GM21528 (cell line): ENCODE measurements around the gene PDSS1.

Source experiments
- ATAC-seq: cut with Tn5 transposase; IDR thresholded peaks from one replicate; pipeline ENCODE4 v1.9.1; 2021; ENCODE audit warnings: mild to moderate bottlenecking, moderate library complexity; ENCODE audit not compliant: unreplicated experiment, low FRiP score

The PDSS1 gene

DNA sequence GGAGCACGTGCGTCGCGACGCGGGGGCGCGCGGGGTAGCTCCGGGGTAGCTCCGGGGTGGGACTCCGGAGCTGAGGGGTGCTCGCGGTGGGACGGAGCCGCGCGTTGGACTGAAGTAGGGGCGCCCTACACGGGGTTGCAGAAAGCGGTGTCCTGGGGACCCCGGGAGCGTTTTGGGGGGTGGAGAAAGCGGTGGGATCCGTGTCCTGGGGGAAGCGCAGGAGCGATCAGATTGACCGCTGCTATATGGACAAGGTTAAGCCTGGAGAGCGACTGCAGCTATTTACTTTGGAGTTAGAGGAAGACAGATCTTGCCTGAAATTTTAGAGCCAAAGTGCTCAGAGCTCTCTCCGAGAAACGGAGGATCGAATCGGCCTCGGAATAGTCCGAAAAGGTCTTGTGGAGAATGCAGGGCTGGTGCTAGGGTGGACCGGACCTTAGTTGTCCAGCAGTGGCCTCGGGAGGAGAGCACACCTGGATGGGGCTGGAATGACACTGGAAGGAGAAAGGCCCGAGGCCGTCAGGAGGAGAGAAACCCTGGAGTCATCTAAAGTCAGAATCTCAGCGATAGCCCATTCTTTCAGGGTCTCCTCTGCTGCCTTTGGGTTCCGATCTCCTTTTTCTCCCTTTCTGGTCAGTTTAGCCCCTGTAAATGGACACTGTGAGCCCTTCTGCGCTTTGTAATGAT lies 564 bp downstream of the PDSS1 start:
- ATAC-seq = no peak

DNA sequence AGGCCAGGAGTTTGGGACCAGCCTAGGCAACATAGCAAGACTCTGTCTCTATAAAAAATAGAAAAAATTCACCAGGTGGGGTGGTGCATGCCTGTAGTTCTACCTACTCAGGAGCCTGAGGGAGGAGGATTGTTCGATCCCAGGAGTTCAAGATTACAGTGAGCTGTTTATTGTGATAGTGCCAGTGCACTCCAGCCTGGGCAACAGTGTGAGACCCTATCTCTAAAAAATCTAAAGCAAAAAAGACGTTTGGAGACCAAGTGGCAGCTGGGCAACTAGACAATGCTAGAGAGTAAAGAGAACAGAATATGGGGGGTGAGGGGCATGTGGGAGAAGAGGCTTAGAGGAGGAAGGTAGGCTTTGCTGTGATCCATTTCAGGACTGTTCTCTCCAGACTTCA lies 1.4 kb downstream of the PDSS1 start:
- ATAC-seq = no peak

DNA sequence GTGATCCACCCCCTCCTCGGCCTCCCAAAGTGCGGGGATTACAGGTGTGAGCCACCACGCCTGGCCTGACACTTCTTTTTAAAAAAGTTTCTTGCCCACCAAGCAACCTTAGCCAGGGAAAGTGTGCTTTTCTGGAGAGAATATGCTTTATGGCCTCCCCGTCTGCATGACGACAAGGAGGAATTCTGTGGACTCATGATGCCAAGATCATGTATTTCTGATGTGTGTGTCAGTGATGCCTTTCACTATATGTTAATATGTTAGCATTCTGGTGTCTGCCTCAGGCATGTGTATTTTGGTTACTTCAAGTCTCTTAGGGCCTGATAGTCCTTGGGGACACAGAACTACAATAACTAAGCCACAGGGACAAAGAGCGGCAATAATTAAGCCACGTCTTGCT lies 2.1 kb downstream of the PDSS1 start:
- ATAC-seq = no peak

DNA sequence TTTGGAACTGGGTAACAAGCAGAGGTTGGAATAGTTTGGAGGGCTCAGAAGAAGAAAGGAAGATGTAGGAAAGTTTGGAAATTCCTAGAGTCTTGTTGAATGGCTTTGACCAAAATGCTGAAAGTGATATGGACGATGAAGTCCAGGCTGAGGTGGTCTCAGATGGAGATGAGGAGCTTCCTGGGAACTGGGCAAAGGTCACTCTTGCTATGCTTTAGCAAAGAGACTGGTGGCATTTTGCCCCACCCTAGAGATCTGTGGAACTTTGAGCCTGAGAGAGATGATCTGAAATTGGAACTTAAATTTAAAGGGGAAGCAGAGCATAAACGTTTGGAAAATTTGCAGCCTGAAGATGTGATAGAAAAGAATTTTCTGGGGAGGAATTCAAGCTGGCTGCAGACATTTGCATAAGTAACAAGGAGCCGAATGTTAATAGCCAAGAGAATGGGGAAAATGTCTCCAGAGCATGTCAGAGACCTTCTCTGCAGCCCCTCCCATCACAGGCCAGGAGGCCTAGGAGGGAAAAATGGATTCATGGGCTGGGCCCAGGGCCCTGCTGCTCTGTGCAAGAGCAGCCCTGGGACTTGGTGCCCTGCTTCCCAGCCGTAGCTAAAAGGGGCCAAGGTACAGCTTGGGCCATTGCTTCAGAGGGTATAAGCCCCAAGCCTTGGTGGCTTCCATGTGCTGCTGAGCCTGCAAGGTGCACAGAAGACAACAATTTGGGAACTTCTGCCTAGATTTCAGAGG lies 3.6 kb downstream of the PDSS1 start:
- no peak for ATAC-seq

DNA sequence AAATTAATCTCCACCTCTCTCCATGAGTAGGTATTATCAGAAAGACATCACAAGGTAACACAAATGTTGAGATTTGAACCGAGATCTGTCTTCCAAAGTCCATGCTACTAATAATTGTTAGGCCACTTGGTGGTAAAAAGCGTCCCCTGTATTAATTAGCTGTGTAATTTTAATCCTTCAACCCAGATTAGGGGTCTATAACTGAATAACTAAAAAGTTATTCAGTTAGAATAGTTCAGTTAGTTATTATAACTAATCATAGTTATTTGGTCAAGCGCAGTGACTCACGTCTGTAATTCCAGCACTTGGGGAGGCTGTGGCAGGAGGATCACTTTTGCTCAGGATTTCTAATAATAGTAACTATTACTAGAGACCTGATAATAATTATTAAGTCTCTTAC lies 5.6 kb downstream of the PDSS1 start:
- ATAC-seq = no peak

DNA sequence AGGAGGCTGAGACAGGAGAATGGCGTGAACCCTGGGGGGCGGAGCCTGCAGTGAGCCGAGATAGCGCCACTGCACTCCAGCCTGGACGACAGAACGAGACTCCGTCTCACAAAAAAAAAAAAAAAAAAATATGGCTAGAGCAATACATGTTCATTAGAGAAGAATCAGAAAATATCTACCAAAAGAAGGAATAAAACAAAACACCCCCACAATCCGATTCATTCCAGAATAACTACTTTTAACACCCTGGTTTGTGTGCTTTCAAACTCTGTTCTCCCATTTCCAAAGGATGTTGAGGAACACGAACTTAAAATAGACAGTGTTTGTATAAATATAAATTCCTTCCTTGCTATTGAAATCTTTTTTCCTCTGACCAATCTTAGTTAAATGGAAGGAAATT lies 6.5 kb downstream of the PDSS1 start:
- ATAC-seq = no peak

DNA sequence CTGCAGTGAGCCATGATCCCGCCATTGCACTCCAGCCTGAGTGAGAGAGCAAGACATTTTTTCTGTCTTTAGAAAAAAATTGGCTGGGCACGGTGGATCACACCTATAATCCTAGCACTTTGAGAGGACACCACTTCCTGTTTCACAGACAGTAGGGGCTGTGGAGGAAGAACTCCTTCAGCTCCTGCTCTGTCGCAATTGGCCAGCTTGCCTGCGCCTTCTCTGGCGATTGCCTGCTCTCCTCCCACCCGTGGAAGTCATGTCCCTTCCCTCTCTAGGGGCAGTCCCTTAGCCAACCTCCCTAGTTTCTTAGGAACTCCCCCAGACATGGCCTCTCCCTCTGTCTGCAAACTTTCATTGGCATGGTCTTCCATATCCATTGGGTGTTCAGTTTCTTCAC lies 8.7 kb downstream of the PDSS1 start:
- ATAC-seq = no peak

DNA sequence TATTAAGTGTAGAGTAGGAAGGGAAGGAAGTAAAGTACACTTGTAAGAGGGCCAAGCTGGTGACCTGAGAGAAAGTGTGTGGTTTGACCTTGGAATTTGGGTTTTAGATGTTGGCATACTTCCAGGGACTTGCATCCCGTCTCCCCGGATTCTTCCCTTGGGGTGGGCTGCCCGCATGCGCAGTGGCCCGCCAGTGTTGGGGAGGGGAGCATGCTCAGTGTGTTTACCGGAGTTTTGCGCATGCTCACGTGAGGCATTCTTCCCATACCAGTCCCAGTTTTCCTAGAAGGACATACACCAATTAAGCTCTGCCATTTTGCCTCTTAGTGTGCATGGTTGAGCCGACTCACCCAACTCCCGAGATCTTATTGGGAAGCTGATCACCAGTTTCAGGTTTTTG lies 9.4 kb downstream of the PDSS1 start:
- no peak for ATAC-seq

DNA sequence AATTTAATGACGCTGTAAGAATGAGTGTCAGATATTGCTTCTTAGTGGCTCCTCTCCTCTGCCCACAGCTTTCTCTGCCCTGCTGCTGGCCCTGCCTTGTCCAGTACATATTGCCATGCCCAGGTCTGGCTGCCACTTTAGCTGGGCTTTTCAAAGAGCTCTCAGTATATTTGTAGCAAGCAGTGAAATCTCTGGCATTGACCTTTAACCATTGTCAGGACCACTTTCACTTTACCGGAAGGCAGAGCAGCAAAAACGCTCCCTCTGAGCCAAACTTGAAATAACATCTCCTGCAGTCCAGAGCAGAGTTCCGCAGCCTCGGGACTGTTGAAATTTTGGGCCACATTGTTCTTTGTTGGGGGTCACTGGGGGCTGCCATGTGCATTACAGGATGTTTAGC lies 13.8 kb downstream of the PDSS1 start:
- no peak for ATAC-seq

DNA sequence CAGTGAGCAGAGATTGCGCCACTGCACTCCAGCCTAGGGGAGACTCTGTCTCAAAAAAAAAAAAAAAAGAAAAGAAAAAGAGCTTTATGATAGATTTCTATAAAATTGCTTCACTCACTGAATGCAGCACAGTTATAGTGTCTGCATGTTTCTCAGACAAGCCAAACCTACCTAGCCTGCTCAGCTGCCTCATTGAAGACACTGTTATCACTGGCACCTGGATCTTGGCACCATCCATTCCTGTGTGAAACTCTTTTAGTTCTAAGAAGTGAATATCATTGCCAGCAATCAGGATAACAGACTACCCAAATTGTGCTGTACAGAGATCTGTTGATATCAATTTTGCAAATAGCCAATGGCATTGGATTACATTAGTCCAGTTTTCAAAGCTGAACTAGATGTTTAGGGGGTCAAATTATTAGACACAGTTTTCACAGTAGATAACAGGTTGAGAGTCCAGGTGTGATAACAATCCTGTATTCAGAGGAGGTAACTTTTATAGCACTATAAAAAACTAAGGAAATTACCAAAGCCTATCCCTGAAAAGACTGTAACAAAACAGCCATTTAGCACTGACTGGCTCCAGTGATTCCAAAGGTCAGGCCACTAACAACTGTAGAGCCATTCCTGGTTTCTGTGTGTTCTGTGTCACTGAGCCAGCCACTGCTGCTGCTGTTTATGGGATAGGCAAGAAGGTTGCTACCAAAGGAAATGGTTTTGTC lies 17.1 kb downstream of the PDSS1 start:
- no peak for ATAC-seq

DNA sequence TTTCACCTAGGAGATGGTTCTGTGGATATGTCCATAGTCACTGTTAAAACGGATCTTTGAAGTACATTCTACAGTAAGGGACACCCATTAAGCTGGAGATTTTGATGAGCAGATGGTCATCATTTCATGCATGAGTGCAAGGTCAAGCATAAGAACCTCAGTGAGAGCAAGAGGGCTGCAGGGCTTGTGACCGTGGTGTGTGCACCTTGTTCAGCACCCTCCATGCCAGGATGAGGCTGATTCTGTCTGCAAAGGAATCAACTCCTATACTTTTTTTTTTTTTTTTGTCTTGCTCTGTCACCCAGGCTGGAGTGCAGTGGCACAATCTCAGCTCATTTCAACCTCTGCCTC lies 17.6 kb downstream of the PDSS1 start:
- no peak for ATAC-seq

DNA sequence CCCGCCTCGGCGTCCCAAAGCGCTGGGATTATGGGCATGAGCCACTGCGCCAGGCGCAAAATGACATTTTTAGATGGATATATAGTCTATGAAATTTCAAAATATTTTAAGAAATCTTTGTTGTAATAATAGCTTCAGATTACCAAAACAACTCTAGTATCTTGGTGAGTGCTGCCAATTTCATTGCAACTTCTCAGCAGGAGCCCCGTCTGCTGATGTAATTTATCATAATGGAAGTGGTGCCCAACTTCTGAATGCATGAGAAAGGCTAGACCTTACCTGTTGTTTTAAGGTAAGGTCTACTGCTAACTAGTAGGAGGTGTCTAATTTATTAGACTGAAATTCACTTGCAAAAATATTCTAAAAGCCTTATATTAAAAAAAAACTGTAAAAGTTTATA lies 20.0 kb downstream of the PDSS1 start:
- no peak for ATAC-seq

DNA sequence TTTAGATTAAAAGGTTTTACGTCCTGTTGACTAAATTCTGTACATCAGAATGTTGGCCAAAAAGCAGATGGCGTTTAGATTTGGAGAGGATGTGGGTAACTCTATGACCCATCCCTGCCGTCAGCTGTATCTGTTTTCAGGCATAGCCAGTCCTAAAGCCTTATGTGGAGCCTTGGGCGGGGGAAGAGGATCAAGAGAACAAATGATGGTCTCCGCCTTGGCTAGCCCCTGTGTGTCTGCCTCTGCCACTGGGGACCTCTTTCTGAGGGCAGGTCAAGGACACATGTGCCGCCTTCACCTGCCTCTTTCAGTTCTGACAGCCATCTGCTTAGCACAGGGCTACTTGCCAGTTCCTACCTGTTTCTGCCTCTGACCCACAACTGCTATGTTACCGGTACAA lies 24.1 kb downstream of the PDSS1 start:
- ATAC-seq = no peak

DNA sequence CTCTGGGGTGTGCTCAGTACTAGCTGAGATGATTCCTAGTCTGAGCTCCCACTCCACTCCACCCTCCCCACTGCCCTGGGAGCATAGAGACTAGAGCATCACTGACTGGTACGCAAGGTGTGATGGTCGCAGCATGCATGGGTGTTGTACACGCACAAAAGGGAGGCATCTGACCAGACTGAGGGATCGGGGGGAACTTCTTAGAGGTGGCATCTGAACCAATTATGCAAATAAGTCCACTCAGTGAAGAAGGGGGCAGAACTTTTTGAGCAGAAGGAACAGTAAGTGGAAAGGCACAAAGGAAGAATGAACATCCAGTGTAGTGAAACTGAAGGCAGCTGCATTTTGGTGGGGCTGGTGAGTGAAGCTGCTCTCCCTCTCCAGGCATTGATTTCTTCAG lies 25.5 kb downstream of the PDSS1 start:
- ATAC-seq = no peak

DNA sequence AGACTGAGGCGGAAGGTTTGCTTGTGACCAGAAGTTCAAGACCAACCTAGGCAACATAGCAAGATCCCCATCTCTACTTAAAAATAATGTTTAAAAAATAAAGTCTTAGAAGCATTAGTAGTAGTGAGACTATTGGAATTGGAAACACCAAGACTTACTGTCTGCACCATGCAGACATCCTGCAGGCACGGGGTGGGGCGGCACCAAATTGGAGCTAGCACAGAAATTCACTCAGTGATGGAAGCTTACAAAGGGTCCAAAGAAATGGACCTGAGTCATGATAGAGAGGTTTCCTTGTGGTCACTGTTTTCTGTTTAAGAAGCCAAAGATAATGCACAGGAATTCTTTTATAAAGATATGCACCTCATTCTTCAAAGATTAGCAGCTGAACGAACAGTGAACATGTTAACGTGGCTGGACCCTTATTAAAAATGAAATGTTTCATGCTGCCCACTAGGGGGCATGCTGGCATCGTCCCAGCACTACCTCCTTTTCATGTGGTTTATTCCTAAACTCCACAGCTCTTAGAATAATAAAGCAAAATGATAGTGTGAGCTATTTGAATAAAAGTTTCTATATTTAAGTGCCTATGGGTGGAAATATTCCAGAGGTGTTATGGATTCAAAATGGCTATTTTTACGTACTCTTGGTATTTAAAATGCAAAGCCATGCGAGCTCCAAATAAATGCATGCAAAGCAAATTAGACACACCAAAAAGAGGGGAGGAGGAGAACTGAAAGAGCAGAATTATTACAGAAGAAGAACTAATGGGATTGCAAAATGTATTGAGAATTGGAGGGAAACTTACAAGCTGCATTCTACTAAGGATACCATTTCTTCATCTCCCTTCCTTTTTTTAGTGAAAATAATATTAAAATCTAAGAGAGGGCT lies 28.6 kb downstream of the PDSS1 start:
- no peak for ATAC-seq

DNA sequence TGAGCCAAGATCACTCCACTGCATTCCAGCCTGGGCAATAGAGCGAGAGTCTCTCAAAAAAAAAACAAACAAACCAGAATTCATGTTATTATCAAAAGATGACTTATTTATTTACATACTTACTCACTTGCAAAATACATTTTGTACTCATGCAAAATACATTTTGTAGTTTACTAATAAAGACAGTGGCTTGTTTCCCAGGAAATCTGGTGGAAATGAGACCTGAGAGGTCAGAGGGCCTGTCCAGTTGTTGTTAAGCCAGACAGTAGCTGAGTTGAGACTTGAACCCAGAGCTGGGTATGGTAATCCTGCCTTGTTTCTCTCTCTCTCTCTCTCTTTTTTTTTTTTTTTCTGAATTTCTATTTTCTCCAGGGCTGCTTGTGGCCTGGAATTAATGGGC lies 29.5 kb downstream of the PDSS1 start:
- no peak for ATAC-seq

DNA sequence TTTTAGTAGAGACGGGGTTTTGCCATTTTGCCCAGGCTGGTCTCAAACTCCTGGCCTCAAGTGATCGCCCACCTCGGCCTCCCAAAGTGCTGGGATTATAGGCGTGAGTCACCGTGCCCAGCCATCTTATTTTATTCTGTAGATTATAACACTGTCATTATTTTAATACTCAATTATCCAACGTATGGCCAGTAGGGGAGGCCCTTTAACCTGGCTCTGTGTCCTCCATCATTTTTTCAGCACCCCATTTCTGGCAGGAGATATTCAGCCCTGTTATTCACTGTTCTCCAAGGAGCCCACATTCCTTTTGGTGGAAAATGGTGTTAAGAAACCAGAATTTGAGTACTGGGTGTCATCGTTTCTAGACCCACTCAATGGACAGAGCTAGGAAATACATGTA lies 31.5 kb downstream of the PDSS1 start:
- no peak for ATAC-seq

DNA sequence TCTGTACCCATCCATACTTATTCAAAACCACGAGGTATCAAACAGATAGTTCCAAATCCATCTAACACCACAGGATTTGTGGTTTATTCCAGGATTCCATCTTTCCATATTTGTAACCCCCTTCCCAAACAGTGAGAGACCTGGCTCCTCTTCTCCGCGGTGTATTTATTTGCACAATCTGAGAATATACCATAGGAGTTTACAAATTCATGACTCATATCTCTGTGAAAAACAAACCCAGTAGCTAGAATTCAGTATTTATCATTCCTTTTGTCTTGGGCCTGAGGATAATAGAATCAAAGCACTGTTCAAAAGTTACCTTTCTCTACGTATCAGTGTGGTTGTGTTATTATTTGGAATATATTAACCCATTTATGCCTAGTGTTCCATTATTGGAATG lies 31.9 kb downstream of the PDSS1 start:
- no peak for ATAC-seq

DNA sequence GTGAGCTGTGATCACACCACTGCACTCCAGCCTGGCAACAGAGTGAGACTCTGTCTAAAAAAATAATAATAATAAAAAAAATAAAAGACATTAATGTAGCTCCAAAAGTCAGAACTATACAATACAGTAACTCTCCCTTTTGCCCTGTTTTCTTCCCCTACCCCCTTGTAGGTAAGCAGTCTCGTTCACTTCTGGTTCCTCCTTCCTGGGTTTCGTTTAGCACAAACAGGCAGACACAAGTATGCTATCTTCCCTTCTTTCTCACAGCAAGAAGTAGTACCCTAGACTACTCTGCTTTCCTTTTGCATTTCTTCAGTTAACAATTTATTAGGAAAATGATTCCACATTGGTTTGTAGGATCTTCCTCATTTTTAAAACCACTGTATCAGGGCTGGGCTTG lies 33.1 kb downstream of the PDSS1 start:
- no peak for ATAC-seq

DNA sequence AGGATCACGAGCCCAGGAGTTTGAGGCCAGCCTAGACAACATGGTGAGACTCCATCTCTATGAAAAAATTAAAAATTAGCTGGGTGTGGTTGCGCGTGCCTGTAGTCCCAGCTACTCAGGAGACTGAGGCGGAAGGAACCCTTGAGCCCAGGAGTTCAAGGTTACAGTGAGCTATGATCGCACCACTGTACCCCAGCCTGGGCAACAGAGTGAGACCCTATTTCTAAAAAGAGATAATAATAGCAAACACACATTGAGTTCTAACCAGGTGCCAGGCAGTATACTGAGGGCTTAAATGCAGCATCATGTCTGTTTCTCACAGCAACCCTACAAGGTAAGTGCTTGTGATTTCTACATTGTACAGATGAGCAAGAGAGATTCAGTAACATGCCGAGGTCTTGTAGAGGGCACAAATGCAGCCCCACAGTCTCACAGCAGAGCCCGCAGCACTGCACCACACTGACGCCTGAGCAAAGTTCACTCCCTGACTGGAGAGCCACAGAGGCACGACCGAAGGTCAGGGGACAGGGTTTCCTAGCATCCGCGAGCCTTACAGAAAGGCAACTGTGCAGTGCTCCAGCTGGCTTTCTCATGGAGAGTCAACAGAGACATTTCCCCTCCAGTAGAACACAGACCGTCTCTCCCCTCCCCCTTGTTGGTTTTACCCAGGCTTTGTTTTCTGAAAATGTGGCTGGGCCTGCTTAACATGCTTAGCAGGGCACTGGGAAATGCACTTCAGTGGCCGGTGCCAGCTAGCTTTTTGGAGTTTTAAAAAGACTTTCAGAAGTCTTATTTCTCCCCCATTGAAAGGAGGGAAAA lies 36.5 kb downstream of the PDSS1 start:
- no peak for ATAC-seq
